ENCODE data around the gene LACTBL1. TPM values are rescaled to one million over a fixed set of nuclear protein-coding genes. Genes with fewer than 3 reads are reported as not detected.
A peak's percentile ranks its signal among the peaks of the same experiment; 100 is the strongest.

LACTBL1 gene
- total and polyA plus RNA-seq, 2 experiments from 2014 or later = not detected

GRCh38 chr1:22915231-22915630 lies 57.4 kb downstream of the LACTBL1 start (continued):
- TF ChIP-seq ETS1 (IDR thresholded peaks at IDR 0.05) (no peak), JUNB (IDR thresholded peaks at IDR 0.05; ENCODE audit: unreplicated experiment) (no peak)

- Histone ChIP-seq H3K27me3 (ENCODE audit: insufficient read depth) (no peaks in the 10 kb centered on the region), H4K20me1 (replicated peaks; ENCODE audit: insufficient read depth) (no peaks in the 10 kb centered on the region; the same call in 1 of the 2 replicates), H3F3A (replicated peaks; ENCODE audit: low read depth) (no peaks in the 10 kb centered on the region), H3K4me3 (no peak overlapping the region), H2AFZ (no peak overlapping the region), H3K4me1 (ENCODE audit: insufficient read depth) (no peaks in the 10 kb centered on the region), H3K4me2 (no peak overlapping the region), H3K36me3 (ENCODE audit: insufficient read depth) (no peaks in the 10 kb centered on the region), H3K79me2 (replicated peaks; ENCODE audit: insufficient read depth) (no peaks in the 10 kb centered on the region), H3K9me2 (ENCODE audit: insufficient read depth) (no peaks in the 10 kb centered on the region), H3K27ac (ENCODE audit: low read depth) (no peak overlapping the region)
- no peak for TF ChIP-seq CREB1 (CRISPR knock-in tag; IDR thresholded peaks at IDR 0.05; ENCODE audit: low read depth)
- TF ChIP-seq CTCF (conservative IDR thresholded peaks at IDR 0.05; ENCODE audit: low read depth in 2 of 2) = peak; percentile 11 to 60; a peak in 2 of 4 replicates
- no peak for TF ChIP-seq REST (IDR thresholded peaks at IDR 0.05; ENCODE audit: unreplicated experiment)
- Mint-ChIP-seq H3K9me3 (no peaks in the 10 kb centered on the region), H3K36me3 (ENCODE audit: low read depth) (no peaks in the 10 kb centered on the region), H3K4me1 (peaks cover 9% of the 10 kb centered on the region), H3K4me3 (no peak overlapping the region), H3K27ac (no peak overlapping the region), H3K27me3 (ENCODE audit: insufficient read depth, low read depth, poor library complexity) (peaks cover 4% of the 10 kb centered on the region)
- ATAC-seq = peak; percentile 80
- peak; percentile 47 for DNase-seq (ENCODE audit: low spot score)
These were observed 57.9 kb downstream of the LACTBL1 start for GRCh38 chr1:22914633-22915217.

- H3F3A ChIP-seq (replicated peaks; ENCODE audit: low read depth) = no peaks in the 10 kb centered on the region
- Mint-ChIP-seq H3K36me3 (ENCODE audit: low read depth) (no peaks in the 10 kb centered on the region), H3K9me3 (no peaks in the 10 kb centered on the region), H3K4me3 (no peak overlapping the region), H3K27me3 (ENCODE audit: insufficient read depth, low read depth, poor library complexity) (peaks cover 4% of the 10 kb centered on the region), H3K27ac (no peak overlapping the region), H3K4me1 (peaks cover 9% of the 10 kb centered on the region)
- no peak overlapping the region for H3K27ac ChIP-seq (ENCODE audit: low read depth)
- no peak overlapping the region for H3K4me3 ChIP-seq
- H3K79me2 ChIP-seq (replicated peaks; ENCODE audit: insufficient read depth) = no peaks in the 10 kb centered on the region
- H3K4me2 ChIP-seq = no peak overlapping the region
- DNase-seq (ENCODE audit: low spot score) (no peak), ATAC-seq (no peak)
- H2AFZ ChIP-seq = no peak overlapping the region
- H4K20me1 ChIP-seq (replicated peaks; ENCODE audit: insufficient read depth) = no peaks in the 10 kb centered on the region; the same call in 1 of the 2 replicates
- no peaks in the 10 kb centered on the region for H3K4me1 ChIP-seq (ENCODE audit: insufficient read depth)
- H3K36me3 ChIP-seq (ENCODE audit: insufficient read depth) = no peaks in the 10 kb centered on the region
- H3K27me3 ChIP-seq (ENCODE audit: insufficient read depth) = no peaks in the 10 kb centered on the region
- no peaks in the 10 kb centered on the region for H3K9me2 ChIP-seq (ENCODE audit: insufficient read depth)
- TF ChIP-seq ZNF462 (CRISPR knock-in tag; IDR thresholded peaks at IDR 0.05) = no peak
- no peak for TF ChIP-seq POLR2AphosphoS5 (IDR thresholded peaks at IDR 0.05; ENCODE audit: low read depth)
These were observed 58.5 kb downstream of the LACTBL1 start for GRCh38 chr1:22914156-22914555.
